HG03064 (cell line): Measurements from ENCODE around the gene TXNDC12.

ENCODE experiments used
- ATAC-seq: cut with Tn5 transposase; IDR thresholded peaks from one replicate; pipeline ENCODE4 v1.9.1; 2021; ENCODE audit warnings: low read depth; ENCODE audit not compliant: unreplicated experiment

The TXNDC12 gene

DNA sequence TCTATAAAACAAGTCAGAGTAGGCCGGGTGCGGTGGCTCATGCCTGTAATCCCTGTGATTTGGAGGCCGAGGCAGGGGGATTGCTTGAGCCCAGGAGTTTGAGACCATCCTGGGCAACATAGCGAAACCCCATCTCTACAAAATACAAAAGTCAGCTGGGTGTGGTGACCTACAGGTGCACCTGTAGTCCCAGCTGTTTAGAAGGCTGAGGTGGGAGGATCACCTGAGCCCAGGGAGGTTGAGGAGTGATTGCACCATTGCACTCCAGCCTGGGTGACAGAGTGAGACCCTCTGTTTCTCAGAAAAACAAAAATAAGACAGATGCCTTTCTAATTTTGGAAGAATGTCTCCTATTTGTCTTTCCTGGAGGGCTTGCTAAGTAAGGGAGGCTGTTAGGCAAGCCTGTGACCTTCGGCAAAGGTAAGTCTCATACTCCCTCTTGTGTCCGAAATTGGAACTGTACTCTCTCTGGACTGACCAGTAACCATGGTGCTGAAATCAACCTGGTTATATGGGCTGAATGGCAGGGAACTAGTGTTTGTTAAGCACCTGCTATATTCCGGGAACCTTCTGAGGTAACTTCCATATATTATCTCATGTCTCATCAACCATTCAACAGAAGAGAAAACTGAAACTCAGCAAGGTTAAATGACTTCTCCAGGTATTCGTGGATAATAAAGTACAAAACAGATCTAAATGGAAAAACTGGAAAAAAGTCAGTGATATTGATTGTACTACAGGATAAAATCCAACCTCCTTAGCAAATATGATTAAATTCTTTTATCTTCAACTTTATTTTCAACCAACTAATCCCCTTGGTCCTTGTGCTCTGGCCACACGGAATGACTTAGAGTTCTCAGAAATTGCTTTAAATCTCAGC lies 52.7 kb downstream of the TXNDC12 start:
- no peak for ATAC-seq

- ATAC-seq = no peak
Observed at GRCh38 chr1:51998701-51999100, 56.3 kb downstream of the TXNDC12 start.

DNA sequence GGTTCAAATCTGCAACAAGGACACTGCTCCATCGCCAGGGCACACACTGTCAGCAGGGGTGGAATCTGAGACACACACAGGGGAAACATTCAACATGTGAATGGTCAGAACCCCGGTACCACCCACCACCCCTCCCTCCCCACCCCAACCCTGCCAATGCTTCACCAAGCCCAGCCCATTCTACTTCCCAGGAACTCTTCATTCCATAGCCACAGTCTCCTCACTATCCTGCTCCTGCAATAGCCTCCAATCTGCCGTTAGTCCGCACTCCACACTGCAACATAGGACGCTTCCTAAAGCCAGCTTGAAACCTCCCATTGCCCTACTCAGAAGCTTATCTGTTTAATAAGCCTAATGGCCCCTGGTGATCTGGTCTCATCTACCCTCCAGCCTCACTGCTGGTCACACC lies 57.0 kb downstream of the TXNDC12 start:
- no peak for ATAC-seq

- no peak for ATAC-seq
Observed at GRCh38 chr1:51990478-51990965, 64.5 kb downstream of the TXNDC12 start, which contains the start of gene RAB3B. Gene RAB3B (minus strand): TSS chr1:51990700. CDS start chr1:51977117, 13,583 bp downstream.

DNA sequence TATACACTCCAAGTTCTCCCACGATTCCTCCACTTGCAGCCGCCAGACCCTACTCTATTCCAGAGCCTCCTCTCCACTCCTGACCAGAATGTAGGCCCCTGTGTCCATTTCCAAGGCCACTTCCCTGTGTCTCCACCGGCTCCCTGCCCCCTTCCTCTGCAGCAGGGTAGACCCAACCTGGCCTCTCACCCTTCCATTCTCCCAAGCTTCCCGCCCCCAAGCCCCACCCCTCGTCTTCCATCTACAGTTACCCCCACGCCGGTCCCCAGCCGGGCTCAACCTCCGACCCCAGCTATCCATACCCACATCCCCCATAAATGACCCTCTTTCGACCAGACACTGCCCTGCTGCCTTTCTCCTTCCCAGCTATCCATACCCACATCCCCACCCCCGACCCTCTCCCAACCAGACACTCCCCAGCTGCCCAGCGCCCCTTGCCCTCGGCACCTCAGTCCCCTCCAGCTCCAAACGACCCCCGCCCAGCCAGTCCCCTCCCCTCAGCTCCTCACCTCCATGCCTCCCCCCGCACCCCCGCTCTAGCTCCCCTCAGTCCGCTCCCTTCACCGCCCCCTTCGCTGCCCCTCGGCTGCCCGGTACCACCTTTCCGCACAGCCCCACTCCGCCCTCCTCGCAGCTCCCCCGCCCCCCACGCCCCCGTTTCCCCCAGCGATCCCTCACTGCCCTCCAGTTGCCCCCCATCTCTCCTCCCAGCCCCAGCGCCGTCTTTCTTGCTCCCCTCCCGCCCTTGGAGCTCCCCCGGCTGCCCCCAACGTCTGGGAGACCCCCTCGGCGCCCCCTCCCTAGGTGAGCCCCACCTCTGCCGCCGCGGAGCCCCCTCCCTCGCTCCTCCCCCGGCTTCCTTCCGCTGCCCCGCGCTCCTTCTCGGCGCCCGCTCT lies 65.2 kb downstream of the TXNDC12 start:
- ATAC-seq = no peak

GRCh38 chr1:51988254-51988653 lies 66.7 kb downstream of the TXNDC12 start:
- ATAC-seq = no peak

GRCh38 chr1:51986718-51987117 lies 68.3 kb downstream of the TXNDC12 start:
- no peak for ATAC-seq

DNA sequence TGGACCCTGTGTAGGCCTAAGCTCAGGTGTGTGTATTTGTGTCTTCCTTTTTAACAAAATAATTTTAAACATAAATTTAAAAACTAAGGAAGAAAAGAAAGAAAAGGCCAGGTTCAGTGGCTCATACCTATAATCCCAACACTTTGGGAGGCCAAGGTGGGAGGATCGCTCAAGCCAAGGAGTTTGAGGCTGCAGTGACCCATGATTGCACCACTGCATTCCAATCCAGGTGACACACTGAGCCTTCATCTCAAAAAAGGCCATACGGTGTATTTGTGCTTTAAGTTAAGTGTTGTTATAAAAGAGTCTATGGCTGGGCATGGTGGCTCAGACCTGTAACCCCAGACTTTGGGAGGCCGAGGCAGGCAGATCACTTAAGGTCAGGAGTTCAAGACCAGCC lies 72.8 kb downstream of the TXNDC12 start:
- ATAC-seq = no peak

GRCh38 chr1:51981555-51981954 lies 73.4 kb downstream of the TXNDC12 start:
- ATAC-seq = no peak

DNA sequence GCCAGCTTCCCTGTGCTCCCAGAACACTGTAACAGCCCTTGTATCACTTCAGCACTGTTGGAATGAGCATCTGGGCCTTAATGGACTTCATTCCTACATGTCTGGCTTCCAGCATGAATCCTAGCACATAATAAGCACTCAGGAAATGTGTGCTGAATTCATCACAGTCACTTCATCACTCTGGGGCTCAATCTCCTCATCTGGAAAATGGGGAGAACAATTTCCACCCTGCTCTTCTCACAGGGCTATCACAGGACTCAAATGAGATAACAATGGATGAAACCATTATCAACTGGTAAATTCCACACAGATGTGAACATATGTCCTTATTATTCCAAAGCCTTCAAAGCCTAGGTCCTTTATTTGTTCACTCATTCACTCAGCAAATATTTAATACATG lies 76.9 kb downstream of the TXNDC12 start:
- no peak for ATAC-seq

- ATAC-seq = no peak
Observed at GRCh38 chr1:51976846-51977602, 78.0 kb downstream of the TXNDC12 start.

GRCh38 chr1:51973587-51974474 lies 81.2 kb downstream of the TXNDC12 start:
- no peak for ATAC-seq
